Pancreas (tissue), 10 donors: ENCODE measurements around the gene KLF4. TPM values are rescaled to one million over a fixed set of nuclear protein-coding genes. Genes with fewer than 3 reads are reported as not detected.
"Not testable (repeated sequence)": the region's sequence is repeated elsewhere in the genome, so short reads cannot be mapped to it uniquely, and the experiment has no call there.

Experiments
- ATAC-seq, 4 donors: fragments of 200-7000 bp; cut with Tn5 transposase; one replicate each; pipeline versions ENCODE4 v1.8.0 to v1.9.1; 2020; ENCODE audit warnings: mild to moderate bottlenecking in 4 of 4, moderate library complexity in 4 of 4
- DNase-seq, 6 donors: peaks; one replicate each; pipeline ENCODE4 v3.0.0-alpha.2; 2020
- FAIRE-seq: peaks from 2 replicates; lab custom pipeline; 2012; peaks lifted over from hg19 to GRCh38; lab: Jason Lieb, UNC
- H3K27ac ChIP-seq, 4 donors: fragments of 200-600 bp; sonication (generic); 1 replicate in 3 of 4; 2 replicates in 1 of 4; pipeline versions ENCODE4 v1.5.0 to v1.8.0; 2020
- H3K27me3 ChIP-seq, 4 donors: fragments of 200-600 bp; one replicate each; pipeline ENCODE4 v1.8.0; 2021
- H3K36me3 ChIP-seq, 3 donors: fragments of 200-600 bp; sonication (generic) in 1 of 3; one replicate each; pipeline versions ENCODE4 v1.5.0 to v1.8.0; 2020 to 2021
- H3K4me1 ChIP-seq, 3 donors: fragments of 200-600 bp; one replicate each; pipeline ENCODE4 v1.8.0; 2021
- H3K4me3 ChIP-seq, 4 donors: fragments of 200-600 bp; sonication (generic) in 2 of 4; one replicate each; pipeline versions ENCODE4 v1.5.0 to v1.8.0; 2020 to 2021
- H3K9me3 ChIP-seq, 4 donors: fragments of 200-600 bp; one replicate each; pipeline ENCODE4 v1.8.0; 2021
- CTCF ChIP-seq, 4 donors: fragments of 200-600 bp; sonication (generic) in 3 of 4; IDR thresholded peaks; one replicate each; pipeline versions ENCODE4 v1.5.0 to v1.8.0; 2021; ENCODE audit warnings: antibody characterized with exemption in 4 of 4
- WGBS, 2 donors: extraction: QIAGEN DNeasy Blood & Tissue Kit; methylation state at CpG; one replicate each; pipeline ENCODE4 v1.1.7; 2013; 5-methylcytosine and 5-hydroxymethylcytosine counted together
- intact Hi-C, 3 donors: fragments of 100-400 bp; cut with DNase I; formaldehyde crosslinking; loops; one replicate each; pipeline versions ENCODE4 v1.11.1 to v1.14.2; 2022
- polyA plus RNA-seq, 2 donors: library from polyadenylated mRNA; stranded (reverse); fragments of 200-250 nt; gene quantifications; one replicate each; pipeline ENCODE4 v1.2.3, GENCODE V29; 2013
- total RNA-seq, 6 donors: library from RNA; stranded (reverse); fragmentation: NEBNext Ultra II Directional in 4 of 6; extraction: Animal tissue kit (Norgen Biotek cat#: 25700) in 4 of 6; gene quantifications; one replicate each; pipeline versions ENCODE4 v1.2.1 to v1.2.4, GENCODE V29; 2021 to 2023
- donor health status: healthy with polysubstance abuse.
- donor health status: DM: no; HTN: no; CAD: no; lungs with moderate emphysema.
- donor health status: DM: no; HTN: no; CAD: no.
- donor health status: control.
- donor health status: control.
- donor health status: Bipolar disorder and iron deficiency.
- donor health status: DM: yes; HTN: yes; CAD: no.
- donor health status: DM: no; HTN: no; CAD: no.
- donor health status: DM: no; HTN: no; CAD: no.
- donor health status: DM: yes; HTN: yes; CAD: no.

KLF4 gene
- total and polyA plus RNA-seq, 8 donors, result 3.2 to 9.9 (median 5.7) TPM

- Histone ChIP-seq H3K4me3 (peak overlapping the region in 2 of 4 donors; percentile 4 to 65), H3K27ac (no peak overlapping the region), H3K27me3 (peaks cover 0 to 6% (median 0%) of the 10 kb centered on the region in 4 donors), H3K4me1 (peaks cover 9 to 14% (median 12%) of the 10 kb centered on the region in 3 donors), H3K36me3 (no peaks in the 10 kb centered on the region), H3K9me3 (no peaks in the 10 kb centered on the region)
- TF ChIP-seq CTCF (IDR thresholded peaks at IDR 0.05), result no peak
- ATAC-seq (no peak), DNase-seq (peak in 2 of 6 donors; percentile 18 to 25), FAIRE-seq (no peak)
- 18 to 20% methylated on average over 43 of the region's 43 CpGs for WGBS, 2 donors
- intact Hi-C loops, result no loop called here
Observed at GRCh38 chr9:107491081-107492053, 1.8 kb upstream of the KLF4 start.

GRCh38 chr9:107490606-107490970 is 1.0 kb upstream of the KLF4 start:
- FAIRE-seq, H3K36me3 ChIP-seq, H3K27me3 ChIP-seq, intact Hi-C loops, H3K9me3 ChIP-seq: not testable (repeated sequence)
- WGBS, 2 donors, result 13% methylated on average over 21 to 23 of the region's 23 CpGs
- peaks cover 9 to 14% (median 12%) of the 10 kb centered on the region in 3 donors for H3K4me1 ChIP-seq
- H3K4me3 ChIP-seq, result peak overlapping the region; percentile 33 to 65 (median 56)
- ATAC-seq, result peak in 1 of 4 donors; percentile 1
- peak in 5 of 6 donors; percentile 28 to 59 (median 40) for DNase-seq
- peak overlapping the region in 1 of 4 donors; percentile 67 for H3K27ac ChIP-seq

GRCh38 chr9:107489144-107489673 is 360 bp downstream of the KLF4 start:
- H3K27me3 ChIP-seq, result peaks cover 0 to 6% (median 0%) of the 10 kb centered on the region in 4 donors
- no peaks in the 10 kb centered on the region for H3K9me3 ChIP-seq
- ATAC-seq, result peak; percentile 28 to 62 (median 46)
- H3K4me3 ChIP-seq, result peak overlapping the region; percentile 55 to 65 (median 56)
- TF ChIP-seq CTCF (IDR thresholded peaks at IDR 0.05), result no peak
- 0% methylated on average over 43 to 45 of the region's 46 CpGs for WGBS, 2 donors
- no peak for FAIRE-seq
- H3K4me1 ChIP-seq, result peaks cover 9 to 14% (median 12%) of the 10 kb centered on the region in 3 donors
- peak overlapping the region in 3 of 4 donors; percentile 49 to 70 (median 66) for H3K27ac ChIP-seq
- DNase-seq, result peak in 1 of 6 donors; percentile 83
- no peaks in the 10 kb centered on the region for H3K36me3 ChIP-seq
- intact Hi-C loops, result loop anchor here in 1 of 3 donors (5.0 kb wide), 1 partner anchor 783 kb away; no protein-coding TSS in a partner anchor

- Histone ChIP-seq H3K9me3 (no peaks in the 10 kb centered on the region), H3K27me3 (peaks cover 0 to 6% (median 0%) of the 10 kb centered on the region in 4 donors), H3K4me3 (peak overlapping the region; percentile 55 to 65 (median 56)), H3K27ac (peak overlapping the region in 3 of 4 donors; percentile 49 to 70 (median 66)), H3K4me1 (peaks cover 9 to 14% (median 12%) of the 10 kb centered on the region in 3 donors), H3K36me3 (no peaks in the 10 kb centered on the region)
- no peak for FAIRE-seq
- WGBS, 2 donors, result 1% methylated on average over 75 to 80 of the region's 80 CpGs
- no peak for TF ChIP-seq CTCF (IDR thresholded peaks at IDR 0.05)
- ATAC-seq, result peak; percentile 17 to 48 (median 30)
- intact Hi-C loops, result loop anchor here in 1 of 3 donors (5.0 kb wide), 1 partner anchor 784 kb away; no protein-coding TSS in a partner anchor
- DNase-seq, result peak; percentile 32 to 86 (median 57)
Observed at GRCh38 chr9:107488375-107489143, 1.0 kb downstream of the KLF4 start.
